Activated CD4-positive, CD25-positive, alpha-beta regulatory T cell treated with anti-CD3 and anti-CD28 coated beads, Interleukin-2, amount 50 U/mL, for 72 hours (primary cell): ENCODE measurements around the gene CDH1.
"Not testable (repeated sequence)": the region's sequence is repeated elsewhere in the genome, so short reads cannot be mapped to it uniquely, and the experiment has no call there.

Experiments used
- DNase-seq: peaks from one replicate; pipeline ENCODE4 v3.0.0; 2021

CDH1 gene

DNA sequence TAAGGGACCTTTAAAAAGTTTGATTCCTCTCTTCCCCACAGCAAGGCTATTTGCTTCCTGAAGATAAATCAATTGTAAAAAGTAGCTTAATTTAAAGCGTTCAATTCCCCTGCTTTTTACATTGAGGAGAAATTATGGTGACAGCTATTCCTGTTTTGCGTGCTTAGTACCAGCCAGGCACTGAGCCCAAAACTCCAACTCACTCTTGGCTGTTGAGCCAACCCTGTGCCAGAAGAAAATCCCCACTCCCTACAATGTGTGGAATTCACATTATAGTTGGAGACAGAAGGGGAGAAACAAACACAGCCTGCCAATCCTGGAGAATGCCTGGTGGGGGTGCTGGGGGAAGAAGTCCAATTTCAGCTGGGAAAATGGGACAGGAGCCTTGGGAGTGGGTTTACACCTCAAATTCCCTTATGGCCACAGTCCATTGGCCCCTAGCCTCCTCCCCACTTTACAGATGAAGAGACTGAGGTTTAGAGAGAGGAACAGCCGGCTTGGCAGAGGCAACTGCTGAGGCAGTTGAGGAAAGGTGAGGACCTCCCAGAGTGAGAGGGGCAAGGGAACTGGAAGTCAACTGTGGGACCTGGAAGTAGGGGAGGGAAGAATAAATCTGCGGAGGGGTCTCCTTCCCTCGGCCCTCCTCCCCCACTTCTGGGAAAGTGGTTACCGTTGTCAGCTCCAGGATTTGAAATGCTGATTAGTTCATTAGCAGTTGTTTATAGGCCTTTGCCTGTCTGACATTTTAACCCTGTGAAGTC, 26.1 kb downstream of the CDH1 start:
- DNase-seq = no peak

DNA sequence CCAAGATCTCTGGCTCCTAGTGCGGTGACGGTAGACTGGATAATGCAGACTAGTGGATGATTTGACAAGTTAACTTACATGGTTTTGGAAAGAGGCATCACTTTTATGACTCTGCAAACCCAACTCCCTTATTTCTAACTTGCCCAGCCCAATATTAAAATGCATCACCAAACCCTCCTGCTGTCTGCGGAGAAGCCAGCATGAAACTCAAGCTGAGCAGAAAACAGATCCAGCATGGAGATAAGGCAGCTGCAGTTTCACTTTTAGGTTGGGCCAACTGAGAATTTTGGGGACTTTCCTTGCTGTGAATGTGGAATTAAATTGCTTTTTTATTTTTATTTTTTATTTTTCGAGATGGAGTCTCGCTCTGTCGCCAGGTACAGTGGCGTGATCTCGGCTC, 27.8 kb downstream of the CDH1 start:
- no peak for DNase-seq

DNA sequence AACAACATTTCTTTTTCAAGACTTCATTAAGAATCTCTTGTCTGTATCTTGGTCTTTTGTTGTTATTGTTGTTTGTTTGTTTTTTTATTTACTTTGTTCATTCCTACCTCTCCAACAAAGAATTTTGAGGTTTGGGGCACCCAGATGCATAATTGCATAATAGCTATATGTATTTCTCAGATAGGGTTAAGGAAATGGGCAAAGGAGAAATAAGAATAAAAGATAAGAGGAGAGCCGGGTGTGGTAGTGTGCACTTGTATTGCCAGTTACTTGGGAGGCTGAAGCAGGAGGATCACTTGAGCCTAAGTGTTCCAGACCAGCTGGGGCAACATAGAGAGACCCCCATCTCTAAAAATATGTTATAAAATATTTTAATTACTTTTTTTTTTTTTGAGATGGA, 30.5 kb downstream of the CDH1 start:
- DNase-seq = no peak

DNA sequence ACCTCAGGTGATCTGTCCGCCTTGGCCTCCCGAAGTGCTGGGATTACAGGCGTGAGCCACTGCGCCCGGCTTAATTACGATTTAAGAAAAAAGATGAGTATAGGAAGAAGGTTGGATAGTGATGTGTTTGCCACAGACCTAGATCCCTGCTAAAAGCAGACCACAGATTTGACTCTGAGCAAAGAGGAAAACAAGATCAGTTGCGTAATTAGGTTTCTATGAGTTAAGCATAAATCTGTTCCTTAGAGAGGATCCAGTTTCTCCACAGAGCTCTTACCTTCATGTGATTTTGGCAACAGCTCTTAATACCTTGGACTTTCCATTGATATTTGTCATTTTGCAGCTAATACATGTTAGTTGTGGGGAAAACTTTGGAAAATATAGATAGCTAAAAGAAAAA, 31.1 kb downstream of the CDH1 start:
- DNase-seq = no peak

DNA sequence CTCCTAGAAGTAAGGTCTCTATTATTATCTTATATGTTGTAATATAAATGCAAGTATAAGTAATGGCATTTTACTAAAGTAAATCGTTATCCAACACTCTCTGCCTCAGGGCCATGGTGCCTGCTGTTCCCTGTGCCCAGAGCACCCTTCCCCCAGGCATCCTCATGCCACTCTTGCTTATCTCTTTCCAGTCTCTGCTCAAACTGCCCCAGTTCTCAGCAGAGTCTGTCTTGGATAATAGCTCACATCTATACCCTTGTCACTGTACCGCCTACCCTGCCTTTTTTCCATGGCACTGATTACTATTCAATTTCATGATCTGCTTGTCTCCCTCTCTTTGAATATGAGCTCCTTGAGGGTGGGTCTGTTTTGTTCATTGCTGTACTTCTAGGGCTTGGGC, 31.7 kb downstream of the CDH1 start:
- no peak for DNase-seq

DNA sequence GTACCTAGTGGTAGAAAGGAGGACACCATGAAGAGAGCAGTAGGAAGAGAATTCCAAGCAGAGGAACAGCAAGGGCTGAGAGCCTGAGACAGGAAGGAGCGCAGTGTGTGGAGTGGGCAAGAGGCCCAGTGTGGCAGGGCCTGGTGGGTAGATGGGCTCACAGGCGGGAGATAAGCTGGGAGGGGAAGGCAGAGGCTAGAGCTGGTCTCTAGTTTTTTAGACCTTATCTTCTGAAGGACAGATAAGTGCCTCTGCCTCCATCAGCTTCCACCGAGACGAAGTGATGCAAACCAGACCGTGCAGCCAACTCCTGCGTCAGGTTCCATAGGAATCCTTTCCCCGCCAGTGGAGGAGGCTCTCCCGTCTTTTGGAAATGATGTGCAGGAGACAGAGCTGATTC, 33.6 kb downstream of the CDH1 start:
- no peak for DNase-seq

DNA sequence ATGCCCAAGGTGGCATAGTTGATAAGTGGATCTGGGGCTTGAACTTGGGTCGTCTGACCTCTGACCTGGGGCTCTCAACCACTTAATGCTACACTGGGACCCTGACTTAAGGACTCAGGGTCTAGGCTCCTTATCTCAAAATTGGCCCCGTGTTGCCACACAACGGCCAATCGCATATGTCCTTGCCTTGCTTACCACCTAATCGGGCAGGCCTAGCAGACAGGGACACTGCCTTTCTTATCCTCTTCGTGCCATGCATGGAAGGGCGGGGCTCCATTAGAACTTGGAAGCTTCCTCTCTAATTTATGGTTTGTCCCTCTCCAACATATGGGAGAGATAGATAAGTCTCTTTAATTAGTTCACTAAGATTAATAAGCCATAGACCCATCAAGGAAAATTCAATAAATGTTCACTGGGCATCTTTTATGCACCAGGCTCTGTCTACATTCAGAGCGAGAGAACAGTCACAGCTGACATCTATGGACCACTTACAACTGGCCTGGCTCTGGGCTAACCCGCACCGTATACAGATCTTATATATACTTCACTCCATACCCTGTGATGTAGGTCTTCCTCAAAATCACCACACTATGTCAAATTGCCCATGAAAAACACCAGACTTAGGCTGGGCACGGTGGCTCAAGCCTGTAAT, 35.1 kb downstream of the CDH1 start:
- DNase-seq = no peak

DNA sequence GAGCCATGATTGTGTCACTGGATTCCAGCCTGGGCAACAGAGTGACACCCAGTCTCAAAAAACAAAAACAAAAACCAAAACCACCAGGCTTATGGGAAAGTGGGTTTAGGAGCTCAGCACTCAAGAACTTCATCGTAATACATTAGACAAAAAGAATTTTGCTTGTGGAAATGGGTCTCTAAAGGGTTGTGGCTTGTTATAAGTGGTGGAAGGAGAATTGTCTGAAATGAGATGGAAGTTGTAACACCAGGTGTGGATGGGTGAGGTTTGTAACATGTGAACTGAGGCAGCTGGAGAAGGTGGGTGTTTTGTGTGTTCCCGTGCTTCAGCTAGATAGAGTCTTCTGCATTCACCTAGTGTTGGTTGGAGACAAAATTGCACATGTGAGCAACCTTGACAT, 35.8 kb downstream of the CDH1 start:
- DNase-seq = no peak

DNA sequence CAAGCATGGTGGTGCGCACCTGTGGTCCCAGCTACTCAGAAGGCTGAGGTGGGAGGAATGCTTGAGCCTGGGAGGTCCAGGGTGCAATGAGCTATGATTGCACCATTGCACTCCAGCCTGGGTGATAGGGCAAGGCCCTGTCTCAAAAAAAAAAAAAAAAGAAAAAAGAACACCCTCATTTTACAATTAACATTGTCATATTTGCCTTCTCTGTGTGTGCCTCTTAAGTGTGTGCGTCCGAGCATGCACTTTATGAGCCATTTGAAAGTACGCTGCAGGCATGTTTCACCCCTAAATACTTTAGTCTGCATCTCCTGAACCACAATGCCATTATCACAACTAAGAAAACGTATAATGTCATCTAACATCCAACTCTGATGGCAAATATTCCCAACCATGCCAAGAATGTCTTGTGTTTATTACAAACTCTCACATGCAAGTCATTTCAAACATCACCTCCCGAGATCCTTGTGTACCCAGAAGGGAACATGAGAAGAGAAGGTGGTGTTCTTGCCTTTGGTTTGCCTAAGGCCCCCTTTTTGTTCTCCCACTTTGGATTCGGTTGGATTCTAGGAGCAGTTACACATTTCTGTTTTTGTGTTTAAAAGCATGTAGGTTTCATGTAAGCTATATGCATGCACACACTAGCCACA, 38.0 kb downstream of the CDH1 start:
- DNase-seq = no peak

DNA sequence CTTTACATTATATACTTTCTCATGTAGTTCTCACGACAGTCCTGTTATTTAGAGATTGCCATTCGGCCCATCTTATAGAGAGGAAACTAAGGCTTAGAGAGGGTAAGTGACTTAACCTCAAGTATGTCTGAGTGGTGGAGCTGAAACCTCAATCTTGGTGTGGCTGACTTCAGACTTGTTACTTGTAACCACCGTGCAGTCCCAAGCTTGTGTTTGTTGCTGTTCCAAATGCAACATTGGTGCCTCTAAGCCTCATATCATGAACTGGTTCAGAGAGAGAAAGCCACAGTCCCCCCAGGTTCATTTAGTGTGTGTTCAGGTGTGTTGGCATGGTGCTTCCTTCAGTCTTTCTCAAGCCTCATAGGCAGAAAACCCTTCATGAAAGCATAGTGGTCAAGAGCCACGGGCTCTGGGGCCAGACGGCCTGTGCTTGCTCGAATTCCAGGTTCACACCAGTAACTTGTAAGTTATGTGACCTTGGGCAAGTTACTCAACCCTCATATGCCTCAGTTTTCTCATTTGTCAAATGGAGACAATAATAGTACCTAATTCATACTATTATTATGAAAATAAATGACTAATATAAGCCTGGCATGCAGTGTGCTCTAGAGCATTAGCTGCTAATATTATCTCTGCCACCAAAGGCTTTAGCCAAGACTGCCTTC, 39.9 kb downstream of the CDH1 start:
- DNase-seq = no peak

DNA sequence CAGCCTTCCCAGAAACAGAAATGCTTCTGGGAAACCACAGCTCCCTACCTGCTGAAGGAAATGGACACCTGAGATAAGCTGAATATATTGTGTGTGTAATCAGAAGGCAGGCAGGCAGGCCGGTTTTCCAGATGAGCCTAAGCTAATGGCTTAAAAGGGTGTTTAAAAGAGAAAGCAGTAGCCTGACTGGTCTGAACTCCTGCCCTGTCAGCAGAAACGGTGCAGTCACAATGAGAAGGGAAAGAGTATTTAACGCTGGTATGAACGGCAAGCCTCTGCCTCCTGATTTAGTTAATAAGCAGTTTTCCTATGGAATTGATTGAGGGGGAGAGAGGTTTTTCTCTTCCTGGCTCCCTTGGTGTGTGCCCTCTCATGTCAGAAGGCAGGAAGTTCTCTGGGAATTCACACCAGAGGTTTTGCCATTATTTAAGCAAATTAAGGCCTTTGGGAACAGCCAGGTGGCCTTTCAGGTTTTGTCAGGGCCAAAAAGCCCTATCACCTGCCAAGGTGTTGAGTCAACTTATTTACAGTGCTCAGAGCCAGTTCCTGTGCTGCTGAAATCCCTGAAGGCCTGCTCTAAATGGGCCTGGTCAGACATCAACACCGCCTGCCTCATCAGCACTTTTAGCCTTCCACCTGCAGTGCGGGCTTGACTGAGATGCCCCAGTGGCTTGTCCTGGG, 41.6 kb downstream of the CDH1 start:
- DNase-seq = no peak

DNA sequence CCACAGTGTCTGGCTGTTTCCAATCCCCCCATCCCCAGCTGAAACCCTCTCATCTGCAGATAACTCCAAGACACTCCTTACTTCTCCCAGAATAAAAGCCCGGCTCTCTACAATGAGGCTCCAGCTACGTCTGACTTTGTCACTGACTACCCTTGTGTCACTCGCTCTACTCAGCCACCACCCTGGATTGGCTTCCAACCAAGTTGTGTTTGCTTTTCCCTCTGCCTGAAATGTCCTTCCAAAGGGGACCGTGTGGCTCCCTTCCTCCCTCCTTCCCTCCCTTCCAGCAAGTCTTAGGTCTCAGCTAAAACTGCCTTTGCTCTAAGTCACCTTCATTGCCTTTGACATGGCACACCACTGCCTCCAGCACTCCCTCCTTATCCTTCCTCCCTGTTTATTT, 42.8 kb downstream of the CDH1 start:
- no peak for DNase-seq

DNA sequence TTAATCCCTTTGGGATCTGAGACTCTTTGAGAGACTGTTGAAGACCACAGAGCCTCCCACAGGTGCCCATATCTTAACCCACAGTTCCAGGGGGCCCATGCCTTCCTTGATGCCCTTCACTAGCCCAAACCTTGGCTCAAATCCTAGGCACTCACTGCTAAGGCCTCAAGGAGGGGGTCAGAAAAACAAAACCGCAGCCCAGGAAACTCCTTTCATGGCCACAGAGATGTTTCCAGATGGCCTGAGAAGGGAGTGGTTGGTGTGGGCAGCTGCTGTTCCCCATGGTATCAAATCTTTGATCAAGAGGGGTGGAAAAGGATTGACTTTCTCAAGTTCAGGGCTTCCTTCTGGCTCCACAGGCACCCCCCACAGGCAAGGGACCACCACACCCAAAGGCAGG, 44.7 kb downstream of the CDH1 start:
- DNase-seq = no peak

DNA sequence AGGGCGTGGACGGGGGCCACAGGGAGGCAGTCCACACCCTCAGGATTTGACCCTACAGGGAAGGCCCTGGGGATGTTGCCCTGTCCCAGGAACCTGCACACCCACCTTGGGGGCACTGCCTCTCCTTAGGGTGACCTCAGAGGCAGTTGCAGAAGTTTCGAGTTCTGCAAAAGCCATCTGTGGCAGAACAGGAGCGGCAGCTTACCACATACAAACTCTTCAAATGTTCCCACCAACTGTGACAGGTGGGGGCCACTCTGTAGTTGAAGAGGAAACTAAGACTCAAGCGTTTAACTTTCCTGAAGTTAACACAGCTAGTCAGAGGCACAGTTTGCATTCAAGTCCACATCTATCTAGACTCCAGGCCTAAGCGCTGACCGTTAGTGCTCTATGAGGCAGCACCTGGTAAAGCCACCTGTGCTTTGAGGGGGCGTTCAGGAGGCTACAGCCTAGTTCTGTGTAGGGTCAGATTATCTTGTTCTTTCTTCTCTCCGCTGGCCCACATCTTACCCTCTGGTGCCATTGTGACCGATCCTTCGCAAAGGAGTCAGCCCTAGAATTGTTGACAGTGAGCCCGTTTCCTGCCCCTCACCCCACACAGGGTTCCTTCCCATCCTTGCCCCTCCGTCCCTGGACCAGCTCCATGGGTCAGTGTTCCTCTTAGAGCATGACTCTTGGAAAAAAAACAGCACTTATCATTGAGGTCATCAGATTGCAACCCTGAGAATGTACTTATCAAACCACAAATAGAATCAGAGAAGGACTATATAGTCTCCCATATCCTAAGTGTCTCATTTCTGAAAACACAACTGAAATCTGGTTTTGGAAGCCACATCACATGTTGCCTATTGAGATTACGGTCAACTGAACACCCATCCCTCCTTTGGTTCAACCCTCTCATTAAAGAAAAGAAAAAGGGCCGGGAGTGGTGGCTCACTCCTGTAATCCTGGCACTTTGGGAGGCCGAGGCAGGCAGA, 45.4 kb downstream of the CDH1 start:
- no peak for DNase-seq

DNA sequence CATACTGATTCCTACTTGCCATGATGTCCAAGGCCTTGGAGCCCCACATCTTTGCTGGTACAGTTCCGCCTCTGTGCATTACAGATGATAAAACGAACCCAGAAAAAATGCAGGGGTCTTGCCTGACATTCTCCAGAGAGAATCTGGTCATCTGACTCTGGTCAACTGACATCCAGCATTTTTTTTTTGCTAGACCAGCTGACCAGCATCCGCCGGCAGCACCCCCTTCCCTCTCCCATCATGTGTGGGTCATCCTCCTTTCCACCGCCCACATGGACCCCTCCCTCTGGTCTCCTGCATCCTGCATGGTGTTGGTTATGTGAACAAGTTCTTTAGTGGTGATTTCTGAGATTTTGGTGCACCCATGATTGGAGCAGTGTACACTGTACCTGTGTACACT, 47.1 kb downstream of the CDH1 start:
- DNase-seq = no peak

DNA sequence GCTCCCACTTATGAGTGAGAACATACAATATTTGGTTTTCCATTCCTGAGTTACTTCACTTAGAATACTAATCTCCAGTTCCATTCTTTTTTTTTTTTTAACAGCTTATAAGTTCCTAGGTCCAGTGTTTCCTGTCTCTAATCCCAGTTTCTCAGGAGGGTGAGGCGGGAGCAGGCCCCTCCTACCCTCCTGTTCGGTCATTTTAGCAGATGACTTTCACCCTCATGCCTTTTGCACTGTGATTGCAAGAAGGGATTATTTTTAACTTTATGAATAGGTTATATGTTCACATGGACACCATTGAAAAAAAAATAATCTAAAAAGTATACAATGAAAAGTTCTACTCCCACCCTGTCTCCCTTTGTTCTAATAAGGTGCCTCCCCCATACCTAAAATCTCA, 47.6 kb downstream of the CDH1 start:
- DNase-seq = no peak

DNA sequence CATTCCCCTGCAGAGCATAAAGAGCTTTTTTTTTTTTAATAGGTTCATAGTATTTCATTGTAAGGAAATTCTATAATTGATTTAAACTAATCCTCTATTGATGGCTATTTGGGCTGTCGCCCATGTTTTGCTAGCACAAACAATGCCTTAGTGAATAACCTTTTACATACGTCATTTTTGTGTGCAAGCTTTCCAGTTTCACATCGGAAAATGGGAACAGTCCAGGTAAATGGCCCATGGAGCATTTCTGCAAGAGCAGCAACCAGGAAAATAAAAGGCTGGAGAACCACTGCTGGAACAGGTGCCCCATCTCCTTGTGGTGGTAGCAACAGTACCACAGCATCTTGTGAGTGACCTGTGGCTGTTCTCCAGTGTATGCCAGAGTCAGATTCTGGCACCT, 48.6 kb downstream of the CDH1 start:
- no peak for DNase-seq

DNA sequence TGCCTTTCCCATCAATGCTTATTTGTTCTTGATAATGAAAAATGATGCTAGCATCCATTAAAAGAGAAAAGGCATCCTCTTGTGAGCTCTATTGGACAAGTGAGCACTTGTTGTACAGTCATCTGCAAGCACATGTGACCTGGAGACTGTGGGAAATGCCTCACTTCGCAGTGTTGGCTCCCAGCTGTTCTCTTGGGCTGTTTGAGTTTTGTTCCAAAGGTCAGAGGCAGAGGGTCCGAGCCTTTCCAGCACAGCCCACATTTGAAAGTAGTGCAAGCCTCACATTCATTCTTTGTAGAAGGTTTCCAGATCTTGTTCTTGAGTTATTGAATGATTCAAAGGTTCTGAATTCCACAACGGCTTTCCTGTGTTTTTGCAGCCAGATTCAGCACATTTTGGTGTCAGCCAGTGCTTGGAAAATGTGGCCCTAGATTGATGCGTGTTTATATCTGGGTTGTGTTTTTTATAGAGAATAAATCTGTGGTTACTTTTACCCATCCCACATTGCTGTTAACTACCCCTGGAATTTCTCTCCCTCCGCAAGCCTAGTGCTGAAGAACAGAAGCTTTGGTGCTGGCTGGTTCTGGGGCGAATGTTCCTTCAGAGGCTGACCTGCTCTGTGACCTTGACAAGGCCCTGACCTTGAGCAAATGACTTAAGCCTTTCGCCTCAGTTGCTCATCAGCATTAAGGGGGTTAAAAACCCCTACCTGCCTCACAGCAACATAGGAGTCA, 49.8 kb downstream of the CDH1 start:
- no peak for DNase-seq

DNA sequence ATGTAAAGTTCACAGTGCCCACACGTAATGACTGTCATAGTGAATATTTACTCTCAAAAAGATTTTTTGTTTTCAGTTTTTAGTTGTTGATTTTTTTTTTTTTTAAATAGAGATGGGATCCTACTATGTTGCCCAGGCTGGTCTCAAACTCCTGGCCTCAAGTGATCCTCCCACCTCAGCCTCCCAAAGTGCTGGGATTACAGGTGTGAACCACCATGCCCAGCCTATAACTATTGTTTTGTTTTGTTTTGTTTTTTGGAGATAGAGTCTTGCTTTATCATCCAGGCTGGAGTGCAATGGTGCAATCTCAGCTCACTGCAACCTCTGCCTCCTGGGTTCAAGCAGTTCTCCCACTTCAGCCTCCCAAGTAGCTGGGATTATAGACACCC, 50.3 kb downstream of the CDH1 start:
- DNase-seq = not testable (repeated sequence)

DNA sequence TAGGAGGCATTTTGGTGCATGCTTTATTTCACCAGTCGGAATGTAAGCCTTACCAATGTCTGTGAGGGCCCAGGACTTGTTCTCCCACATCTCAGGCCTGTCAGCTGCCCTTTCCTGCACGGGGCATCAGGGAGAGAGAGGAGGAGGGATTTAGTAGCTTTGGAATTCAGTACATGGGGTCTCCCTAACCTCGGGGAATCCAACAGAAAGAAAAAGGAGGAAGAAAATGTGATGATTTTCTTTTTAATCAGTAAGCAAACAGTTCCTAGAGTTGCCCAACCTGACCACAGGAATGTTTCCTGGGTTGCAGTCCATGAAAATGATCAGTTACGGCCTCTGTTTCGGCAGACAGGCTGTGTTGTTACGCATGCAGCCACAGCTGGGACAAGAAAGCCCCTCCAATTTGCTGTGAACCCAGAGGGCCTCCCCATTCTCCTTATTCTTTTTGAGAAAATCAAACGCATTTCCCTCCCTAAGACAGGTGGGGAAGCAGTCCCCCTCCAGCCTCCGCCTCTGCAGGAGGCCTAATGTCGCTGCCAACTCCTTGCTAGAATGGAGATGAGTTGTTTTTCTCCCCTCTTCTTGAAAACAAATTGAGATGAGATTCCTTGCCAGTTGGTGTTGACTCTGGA, 53.2 kb downstream of the CDH1 start:
- no peak for DNase-seq

DNA sequence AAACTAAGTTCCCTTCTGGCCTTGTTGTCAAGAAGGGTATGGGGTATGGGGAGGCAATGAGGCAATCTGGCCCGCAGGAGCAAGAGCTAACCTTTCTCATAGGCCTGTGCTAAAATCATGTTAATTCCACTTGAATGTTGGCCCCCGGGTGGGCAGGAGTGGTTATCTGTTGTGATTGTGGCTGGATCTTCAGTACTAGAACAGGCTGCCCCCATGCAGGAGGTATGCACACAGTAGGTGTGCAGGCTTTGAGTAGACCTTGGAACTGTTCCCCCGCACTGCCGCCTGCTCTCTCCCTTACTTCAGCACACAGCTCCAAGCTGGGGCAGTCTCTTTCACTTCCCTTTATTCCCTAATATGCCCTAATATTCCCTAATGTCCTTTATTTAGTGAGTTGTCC, 53.9 kb downstream of the CDH1 start:
- DNase-seq = no peak
